Measurements from ENCODE around the gene WBP2. TPM values are rescaled to one million over a fixed set of nuclear protein-coding genes. Genes with fewer than 3 reads are reported as not detected.
A peak's percentile ranks its signal among the peaks of the same experiment; 100 is the strongest.

WBP2 gene
- total and polyA plus RNA-seq, 2 of the 13 experiments (the other 11 are each of a cell fraction or from before 2014, with no cell fraction given) = 29.2 to 29.5 TPM

GRCh38 chr17:75855310-75856061, at the start of gene WBP2 (continued):
- TF ChIP-seq ZNF710 (CRISPR knock-in tag; IDR thresholded peaks at IDR 0.05; ENCODE audit: borderline replicate concordance) (peak; percentile 90; the same call in 1 of the 2 replicates), IKZF4 (CRISPR knock-in tag; IDR thresholded peaks at IDR 0.05; ENCODE audit: borderline replicate concordance, low read depth, not compliant biosample characterization) (peak; percentile 87), RCOR2 (CRISPR knock-in tag; IDR thresholded peaks at IDR 0.05) (no peak), SIX4 (CRISPR knock-in tag; IDR thresholded peaks at IDR 0.05) (peak; percentile 60; the same call in 1 of the 2 replicates), HMG20B (CRISPR knock-in tag; conservative IDR thresholded peaks at IDR 0.05) (0 out of 2 replicates have a peak, but pooled peaks have one; percentile 33), SETDB1 (CRISPR knock-in tag; IDR thresholded peaks at IDR 0.05; ENCODE audit: borderline replicate concordance) (no peak), ZNF510 (CRISPR knock-in tag; IDR thresholded peaks at IDR 0.05; ENCODE audit: low read depth) (no peak), YY1 (IDR thresholded peaks at IDR 0.05; ENCODE audit: insufficient read depth, insufficient replicate concordance, low read depth, low read length) (peak; percentile 82), NKX3-1 (CRISPR knock-in tag; IDR thresholded peaks at IDR 0.05) (no peak), KLF13 (CRISPR knock-in tag; IDR thresholded peaks at IDR 0.05) (no peak), SMARCC2 (IDR thresholded peaks at IDR 0.05) (no peak), MATR3 (CRISPR knock-in tag; IDR thresholded peaks at IDR 0.05) (no peak), ELF4 (CRISPR knock-in tag; IDR thresholded peaks at IDR 0.05; ENCODE audit: borderline replicate concordance) (no peak; the same call in none of the 2 replicates), ZNF761 (CRISPR knock-in tag; conservative IDR thresholded peaks at IDR 0.05) (peak; percentile 80; the same call in 1 of the 2 replicates), NR2F2 (IDR thresholded peaks at IDR 0.05; ENCODE audit: borderline replicate concordance, low read depth) (no peak), AKNA (CRISPR knock-in tag; IDR thresholded peaks at IDR 0.05; ENCODE audit: borderline replicate concordance) (no peak)
- TF ChIP-seq, protein P1, sequence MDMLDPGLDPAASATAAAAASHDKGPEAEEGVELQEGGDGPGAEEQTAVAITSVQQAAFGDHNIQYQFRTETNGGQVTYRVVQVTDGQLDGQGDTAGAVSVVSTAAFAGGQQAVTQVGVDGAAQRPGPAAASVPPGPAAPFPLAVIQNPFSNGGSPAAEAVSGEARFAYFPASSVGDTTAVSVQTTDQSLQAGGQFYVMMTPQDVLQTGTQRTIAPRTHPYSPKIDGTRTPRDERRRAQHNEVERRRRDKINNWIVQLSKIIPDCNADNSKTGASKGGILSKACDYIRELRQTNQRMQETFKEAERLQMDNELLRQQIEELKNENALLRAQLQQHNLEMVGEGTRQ (IDR thresholded peaks at IDR 0.05; ENCODE audit: low read depth, low read length) = peak; percentile 98
- TF ChIP-seq, protein P1 (CRISPR knock-in tag; IDR thresholded peaks at IDR 0.05; ENCODE audit: borderline replicate concordance) = peak; percentile 97
- TF ChIP-seq, protein P2, sequence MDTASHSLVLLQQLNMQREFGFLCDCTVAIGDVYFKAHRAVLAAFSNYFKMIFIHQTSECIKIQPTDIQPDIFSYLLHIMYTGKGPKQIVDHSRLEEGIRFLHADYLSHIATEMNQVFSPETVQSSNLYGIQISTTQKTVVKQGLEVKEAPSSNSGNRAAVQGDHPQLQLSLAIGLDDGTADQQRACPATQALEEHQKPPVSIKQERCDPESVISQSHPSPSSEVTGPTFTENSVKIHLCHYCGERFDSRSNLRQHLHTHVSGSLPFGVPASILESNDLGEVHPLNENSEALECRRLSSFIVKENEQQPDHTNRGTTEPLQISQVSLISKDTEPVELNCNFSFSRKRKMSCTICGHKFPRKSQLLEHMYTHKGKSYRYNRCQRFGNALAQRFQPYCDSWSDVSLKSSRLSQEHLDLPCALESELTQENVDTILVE (CRISPR knock-in tag; IDR thresholded peaks at IDR 0.05) = peak; percentile 91

All from HepG2 (cell line).